Measurements from ENCODE around the gene CLEC4E.
"Not testable (repeated sequence)": the region's sequence is repeated elsewhere in the genome, so short reads cannot be mapped to it uniquely, and the experiment has no call there.

The CLEC4E gene

DNA sequence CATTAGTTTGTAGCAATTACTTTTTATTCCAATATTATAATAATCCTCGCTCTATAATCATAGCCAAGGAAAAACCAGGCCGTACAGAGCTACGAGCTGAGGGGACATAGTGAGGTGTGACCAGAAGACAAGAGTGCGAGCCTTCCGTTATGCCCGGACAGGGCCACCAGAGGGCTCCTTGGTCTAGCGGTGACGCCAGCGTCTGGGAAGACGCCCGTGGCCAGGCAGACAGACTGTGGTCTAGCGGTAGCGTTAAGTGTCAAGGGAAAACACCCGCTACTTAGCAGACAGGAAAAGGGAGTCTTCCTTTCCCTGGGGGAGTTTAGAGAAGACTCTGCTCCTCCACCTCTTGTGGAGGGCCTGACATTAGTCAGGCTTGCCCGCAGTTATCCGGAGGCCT is 2.9 kb downstream of the CLEC4E start:
- DNase-seq (ENCODE audit: low read depth): not testable (repeated sequence)

DNA sequence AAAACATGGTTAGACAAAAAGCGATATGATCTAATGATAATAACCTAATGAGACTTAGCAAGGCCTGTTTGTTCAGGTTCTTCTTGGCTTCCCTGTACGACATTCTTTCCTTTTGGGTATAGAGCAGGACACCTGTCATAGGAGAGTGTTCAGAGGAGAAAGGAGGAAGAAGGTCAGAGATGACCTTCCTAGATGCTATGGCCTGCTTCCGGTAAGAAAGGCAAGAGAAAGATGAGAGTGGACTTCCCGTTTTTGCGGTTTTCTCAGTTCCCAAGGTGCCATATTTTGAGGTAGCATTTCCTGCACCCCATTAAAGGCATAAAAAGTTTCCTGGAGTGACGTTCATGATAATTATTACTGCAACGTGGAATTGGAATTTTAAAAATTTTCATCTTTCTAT is 8.7 kb downstream of the CLEC4E start:
- DNase-seq (ENCODE audit: low read depth): no peak

DNA sequence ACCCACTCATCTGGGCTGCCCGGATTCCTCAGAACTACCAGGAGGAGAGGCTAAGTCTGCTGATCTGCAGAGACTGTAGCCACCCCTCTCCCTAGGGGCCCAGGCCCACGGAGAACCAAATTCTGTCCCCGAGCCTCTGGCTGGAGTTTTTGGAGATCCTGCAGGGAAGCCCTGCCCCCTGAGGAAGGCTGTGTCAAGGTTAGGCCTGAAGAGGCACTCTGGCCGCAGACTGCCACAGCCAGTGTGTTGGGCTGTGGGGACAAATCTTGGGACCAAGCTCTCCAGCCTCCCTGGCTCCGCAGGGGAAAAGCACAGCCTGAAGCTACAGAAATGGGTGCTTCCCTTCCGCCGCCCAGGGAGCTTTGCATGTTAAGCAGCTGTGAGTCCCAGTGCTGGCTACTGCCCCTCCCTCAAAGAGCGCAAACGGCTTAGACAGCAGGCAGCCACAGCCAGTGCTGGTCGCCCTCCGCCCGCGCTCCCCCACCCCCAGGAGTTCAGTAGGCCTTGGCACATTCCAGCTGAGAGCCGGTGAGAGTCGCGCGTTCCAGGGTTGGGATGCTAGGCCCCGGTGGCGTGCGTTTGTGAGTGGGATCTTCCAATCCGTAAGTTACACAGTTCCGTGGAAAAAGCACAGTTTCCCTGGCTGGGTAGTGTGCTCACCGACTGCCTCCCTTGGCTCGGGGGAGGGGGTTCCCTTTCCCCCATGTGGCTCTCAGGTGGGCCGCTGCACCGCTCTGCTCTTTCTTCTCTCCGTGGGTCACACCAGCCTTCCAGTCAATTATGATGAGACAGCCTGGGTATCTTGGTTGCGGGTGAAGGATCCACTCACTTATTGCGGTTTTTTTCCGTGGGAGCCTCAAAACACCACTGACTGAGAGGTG is 13.2 kb downstream of the CLEC4E start:
- no peak for DNase-seq (ENCODE audit: low read depth)

DNA sequence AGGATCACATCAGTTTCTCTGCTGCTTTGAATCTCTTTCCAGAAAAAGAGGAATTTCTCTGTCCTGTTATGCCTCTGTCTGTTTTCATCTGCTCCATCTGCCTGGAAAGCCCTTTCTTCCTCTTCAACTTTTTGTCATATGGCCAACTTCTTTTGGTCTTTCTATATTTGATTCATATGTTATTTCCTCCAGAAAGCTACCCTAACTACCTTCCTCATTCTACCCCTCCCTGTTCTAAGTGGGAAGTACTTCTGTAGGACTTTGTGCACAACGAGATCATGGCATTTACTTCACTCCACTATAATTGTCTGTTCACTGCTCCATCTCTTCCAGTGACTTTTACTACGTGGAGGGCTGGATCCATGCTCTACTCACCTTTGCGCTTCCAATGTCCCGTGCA is 21.5 kb downstream of the CLEC4E start:
- DNase-seq (ENCODE audit: low read depth): no peak

DNA sequence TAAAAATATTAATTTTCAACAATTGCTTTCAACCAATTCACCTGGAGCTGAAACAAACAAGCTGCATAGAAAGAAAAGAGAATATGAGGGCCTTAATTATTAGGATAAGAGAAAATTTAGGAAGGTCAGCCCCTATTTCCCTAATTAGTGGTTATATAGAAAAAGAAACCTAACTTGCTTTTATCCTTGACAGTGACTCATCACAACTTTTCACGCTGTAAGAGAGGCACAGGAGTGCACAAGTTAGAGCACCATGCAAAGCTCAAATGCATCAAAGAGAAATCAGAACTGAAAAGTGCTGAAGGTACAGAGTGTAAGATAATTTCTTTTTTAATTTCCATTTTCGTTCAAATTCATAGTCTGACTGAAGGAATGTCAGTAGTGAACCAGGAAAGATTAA is 22.7 kb downstream of the CLEC4E start:
- no peak for DNase-seq (ENCODE audit: low read depth)

DNA sequence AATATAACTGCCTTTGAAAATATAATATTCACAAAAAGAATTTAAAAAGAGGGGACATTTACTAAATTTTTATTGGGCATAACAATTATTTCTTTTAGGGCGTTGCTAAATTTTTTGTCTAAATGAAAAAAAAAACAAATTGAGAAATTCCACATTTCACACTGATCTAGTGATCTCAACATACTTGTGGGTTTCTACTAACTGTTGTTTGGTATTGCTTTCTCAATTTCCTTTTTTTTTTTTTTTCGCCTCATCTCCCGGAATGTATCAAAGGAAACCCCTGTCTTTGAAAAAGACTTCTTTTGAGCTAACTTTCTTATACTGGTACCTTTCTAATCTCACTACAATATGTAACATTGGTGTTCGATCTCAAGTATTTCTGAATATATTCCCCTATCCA is 27.4 kb downstream of the CLEC4E start, which contains the start of gene CLEC4D:
TSS of gene CLEC4D (plus strand) at position 248 of the 400 bp plus-strand sequence. CDS start 230 bp downstream, outside the sequence.
- DNase-seq (ENCODE audit: low read depth): no peak

DNA sequence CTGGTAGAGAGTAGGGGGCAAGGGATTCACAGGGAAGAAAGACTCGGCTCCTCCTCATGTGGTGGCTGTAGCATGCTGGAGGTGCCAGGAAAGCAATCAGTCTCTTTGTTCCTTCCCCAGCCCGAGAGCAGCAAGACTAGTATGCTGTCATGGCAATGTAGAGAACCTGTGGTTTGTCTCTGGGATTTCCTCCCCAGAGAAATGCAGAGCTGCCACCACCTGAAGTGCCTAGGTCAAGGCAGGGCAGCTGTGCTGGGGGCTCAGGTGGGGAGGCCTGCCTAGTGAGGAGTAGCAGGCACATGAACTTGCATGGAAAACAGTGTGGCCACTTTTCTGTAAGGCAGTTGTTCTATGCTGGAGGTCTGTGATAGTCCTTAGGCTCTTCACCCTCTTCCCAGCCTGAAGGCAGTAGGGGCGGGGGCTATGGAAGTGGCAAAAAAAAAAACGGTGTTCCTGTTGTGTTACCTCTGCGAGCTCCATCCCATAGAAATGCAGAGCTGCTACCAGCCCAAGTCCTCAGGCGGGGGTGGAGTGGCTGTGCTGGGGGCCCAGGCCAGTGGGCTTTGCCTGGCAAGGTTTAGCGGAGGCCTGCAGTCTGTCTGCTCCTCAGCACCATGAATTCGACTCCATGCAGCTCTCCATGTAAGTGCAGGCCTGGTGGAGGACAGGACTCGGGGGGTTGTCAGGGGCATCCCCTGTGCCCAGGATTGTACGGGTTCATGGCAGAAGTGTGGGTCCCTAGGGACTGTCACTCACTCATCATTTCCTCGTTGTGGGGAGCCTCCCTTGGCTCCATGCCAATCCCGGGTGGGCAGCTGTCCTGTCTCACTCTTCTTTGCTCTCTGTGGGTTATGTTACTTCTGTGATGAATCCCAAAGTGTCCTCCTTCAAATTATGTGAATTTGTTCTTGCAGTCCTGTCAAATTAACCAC is 31.5 kb downstream of the CLEC4E start:
- DNase-seq (ENCODE audit: low read depth): no peak

DNA sequence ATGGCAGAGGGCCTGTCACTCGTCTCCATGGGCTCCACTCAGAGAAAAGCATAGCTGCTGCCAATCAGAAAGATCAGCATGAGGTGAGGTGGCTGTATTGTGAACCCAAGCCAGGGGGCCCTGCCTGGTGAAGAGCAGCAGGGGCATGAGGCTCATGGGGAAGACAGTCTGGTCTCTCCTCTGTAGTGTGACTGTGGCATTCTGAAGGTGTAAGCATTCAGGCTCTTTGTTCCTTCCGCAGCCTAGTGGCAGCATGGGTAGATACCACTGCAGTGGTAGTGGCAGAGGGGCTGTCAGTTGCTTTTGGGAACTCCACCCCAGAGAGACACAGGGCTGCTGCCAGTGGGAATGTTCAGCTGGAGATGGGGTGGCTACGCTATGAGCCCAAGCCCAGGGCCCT is 32.5 kb downstream of the CLEC4E start:
- no peak for DNase-seq (ENCODE audit: low read depth)

DNA sequence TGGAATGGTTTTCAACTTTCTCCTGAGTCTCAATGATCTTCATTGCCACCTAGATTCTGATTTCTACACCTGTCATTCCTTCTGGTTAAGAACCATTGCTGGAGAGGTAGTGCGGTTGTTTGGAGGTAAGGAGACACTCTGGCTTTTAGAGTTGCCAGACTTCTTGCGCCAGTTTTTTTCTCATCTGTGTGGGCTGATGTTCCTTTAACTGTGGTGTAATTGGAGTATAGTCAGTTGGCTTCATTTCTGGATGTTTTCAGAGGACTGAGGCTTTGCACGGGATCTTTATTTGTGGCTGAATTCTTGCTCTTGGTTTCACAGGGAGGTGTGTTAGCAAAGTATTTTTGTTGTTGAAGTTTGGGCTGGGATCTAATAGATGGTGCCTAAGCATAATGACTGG is 33.1 kb downstream of the CLEC4E start:
- no peak for DNase-seq (ENCODE audit: low read depth)

DNA sequence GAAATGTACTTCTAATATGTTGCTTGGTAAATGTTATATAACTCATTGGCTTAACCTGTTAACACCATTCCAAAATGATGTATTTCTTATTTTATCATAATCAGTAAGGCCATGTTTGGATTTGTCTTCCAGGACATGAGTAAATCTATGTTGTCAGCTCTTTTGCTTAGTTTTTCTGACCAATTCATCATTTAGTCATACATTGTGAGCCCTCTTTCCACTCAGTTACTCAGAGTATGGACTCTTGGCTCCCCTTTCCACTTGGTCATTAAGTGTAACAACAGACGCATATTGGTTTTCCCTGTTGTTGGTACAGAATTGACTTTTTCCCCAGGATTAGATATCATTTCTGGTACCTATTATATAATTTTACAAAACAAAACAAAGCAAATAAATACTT is 36.4 kb downstream of the CLEC4E start:
- no peak for DNase-seq (ENCODE audit: low read depth)

DNA sequence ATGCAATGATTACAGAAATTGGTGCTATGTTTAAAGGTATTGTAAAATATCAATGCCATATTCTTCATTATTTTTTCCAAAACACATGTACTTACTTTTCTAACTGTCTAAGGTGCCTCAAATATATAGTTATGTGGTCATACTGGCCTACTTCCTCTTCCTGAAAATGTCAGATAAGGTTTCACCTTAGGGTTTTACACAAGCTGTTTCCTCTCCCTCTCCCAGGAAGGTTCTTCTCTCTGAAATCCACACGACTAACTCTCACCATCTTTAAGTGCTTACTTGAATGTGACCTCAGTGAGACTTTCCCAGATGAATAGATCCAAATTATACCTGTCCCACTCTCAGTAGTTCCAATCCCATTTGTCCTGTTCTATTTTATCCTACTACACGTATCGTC is 39.0 kb downstream of the CLEC4E start:
- DNase-seq (ENCODE audit: low read depth): no peak

DNA sequence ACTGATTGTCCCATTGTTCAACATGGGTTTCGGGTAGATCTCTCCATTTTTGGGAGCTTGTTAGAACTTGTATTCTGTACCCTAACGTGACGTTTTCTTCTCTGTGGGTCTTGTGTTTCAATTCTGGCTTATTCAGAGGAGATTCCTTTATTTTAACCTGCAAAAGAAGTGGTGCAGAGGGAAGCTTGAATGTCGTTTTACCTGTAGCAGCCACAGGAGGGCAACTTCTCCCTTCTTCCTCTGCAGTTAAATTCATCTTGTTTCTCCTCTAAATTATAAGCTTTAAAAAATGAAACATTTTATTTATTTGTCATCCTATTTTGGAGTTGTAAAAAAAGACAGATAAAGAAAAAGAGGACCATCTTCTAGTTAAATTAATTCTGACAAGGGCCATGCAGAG is 41.1 kb downstream of the CLEC4E start:
- no peak for DNase-seq (ENCODE audit: low read depth)

DNA sequence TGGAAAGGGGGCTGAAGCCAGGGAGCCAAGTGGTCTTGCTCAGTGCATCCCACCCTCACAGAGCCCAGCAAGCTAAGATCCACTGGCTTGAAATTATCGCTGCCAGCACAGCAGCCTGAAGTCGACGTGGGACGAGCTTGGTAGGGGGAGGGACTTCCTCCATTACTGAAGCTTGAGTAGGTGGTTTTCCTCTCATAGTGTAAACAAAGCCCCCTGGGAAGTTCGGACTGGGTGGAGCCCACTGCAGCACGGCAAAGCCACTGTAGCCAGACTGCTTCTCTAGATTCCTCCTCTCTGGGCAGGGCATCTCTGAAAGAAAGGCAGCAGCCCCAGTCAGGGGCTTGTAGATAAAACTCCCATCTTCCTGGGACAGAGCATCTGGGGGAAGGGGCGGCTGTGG is 44.6 kb downstream of the CLEC4E start:
- not testable (repeated sequence) for DNase-seq (ENCODE audit: low read depth)

DNA sequence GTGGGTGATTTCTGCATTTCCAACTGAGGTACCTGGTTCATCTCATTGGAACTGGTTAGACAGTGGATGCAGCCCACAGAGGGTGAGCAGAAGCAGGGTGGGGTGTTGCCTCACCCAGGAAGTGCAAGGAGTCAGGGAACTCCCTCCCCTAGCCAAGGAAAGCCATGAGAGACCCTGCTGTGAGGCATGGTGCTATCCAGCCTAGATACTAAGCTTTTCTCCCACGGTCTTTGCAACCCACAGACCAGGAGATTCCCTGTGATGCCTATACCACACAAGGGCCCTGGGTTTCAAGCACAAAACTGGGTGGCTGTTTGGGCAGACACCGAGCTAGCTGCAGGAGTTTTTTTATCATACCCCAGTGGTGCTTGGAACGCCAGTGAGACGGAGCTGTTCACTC is 45.0 kb downstream of the CLEC4E start:
- DNase-seq (ENCODE audit: low read depth): not testable (repeated sequence)

DNA sequence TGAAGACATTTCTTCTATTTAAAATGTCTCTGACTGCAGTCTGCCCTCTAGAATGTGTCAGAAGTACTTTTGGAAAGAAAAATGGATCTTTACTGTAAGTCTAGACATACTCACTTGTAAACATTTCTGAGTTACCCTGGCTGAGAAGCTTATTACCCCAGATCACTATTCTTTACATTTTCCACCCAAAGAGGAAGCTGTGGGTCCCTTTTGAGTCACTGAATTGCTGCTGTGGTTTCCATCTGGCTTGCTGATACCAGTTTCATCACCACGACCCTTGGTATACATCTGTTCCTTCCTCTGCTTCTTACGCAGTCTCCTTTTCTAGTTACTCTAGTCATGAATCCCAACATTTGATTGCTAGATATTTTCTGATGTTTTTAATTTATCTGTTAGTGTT is 47.6 kb downstream of the CLEC4E start:
- peak; percentile 36 for DNase-seq (ENCODE audit: low read depth)

DNA sequence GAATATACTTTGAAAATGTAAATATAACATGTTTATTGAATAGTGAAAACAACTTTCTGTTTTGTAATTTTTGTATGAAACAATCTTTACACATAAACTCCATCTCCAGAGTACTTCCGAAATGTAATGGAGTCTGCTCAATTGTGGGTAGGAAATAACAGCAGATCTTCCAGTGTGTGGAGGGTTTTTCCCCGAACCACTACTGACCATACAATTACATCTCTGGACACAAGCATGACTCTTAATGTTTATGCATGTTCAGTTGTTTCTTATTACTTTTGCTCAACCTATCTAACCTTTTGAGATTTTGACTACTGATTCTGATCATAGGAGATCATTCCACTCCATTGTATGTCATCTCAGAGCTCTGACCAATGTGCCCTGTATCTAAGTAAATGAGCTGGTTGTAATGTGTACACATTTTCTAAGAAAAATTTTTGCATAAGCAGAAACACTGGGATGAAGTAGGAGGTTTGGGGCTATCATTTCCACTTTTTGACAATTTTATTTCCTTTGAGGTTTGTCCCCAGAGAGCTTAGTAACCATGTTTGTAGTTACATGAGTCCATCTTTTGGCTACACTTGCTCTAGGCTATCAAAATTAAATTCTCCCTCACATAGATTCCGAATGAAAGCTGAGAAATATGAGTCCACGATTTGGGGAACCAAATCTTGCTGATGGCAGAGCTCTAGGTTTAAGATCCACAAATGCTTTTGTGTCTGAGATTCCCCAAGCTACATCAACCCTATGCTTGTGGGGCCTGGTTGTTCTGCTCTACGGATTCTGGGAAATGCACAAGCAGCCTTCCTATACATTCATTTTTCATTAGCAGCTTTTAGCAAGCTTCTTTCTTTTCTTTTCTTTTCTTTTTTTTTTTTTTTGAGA is 48.8 kb downstream of the CLEC4E start:
- DNase-seq (ENCODE audit: low read depth): no peak

Measured in CMK (cell line).